HEK293 (cell line): ENCODE measurements around the gene WDPCP.

Source experiments
- CTCF ChIA-PET: fragments of 350-600 bp; formaldehyde crosslinking; extraction: SDS; loops from one replicate; lab custom pipeline; 2021; ENCODE audit warnings: antibody characterized with exemption; lab: Yijun Ruan, JAX
- POLR2A ChIA-PET: fragments of 300-600 bp; formaldehyde crosslinking; extraction: SDS; loops from one replicate; lab custom pipeline; 2020; ENCODE audit warnings: antibody characterized with exemption, inconsistent platforms; lab: Yijun Ruan, JAX
- H3K27ac ChIP-seq: fragments of 200-500 bp; sonication (Bioruptor generic); 2 replicates; pipeline ENCODE4 v1.5.1; 2014; ENCODE audit warnings: low read depth, low read length, control low read depth, inconsistent platforms; ENCODE audit errors: extremely low read depth
- H3K36me3 ChIP-seq, 2 experiments: fragments of 200-500 bp in 1 of 2; sonication (Bioruptor generic) in 1 of 2; 1 replicate in 1 of 2; 2 replicates in 1 of 2; pipeline ENCODE4 v1.5.1; 2014 to 2017; ENCODE audit warnings: inconsistent platforms in 2 of 2, low read length in 2 of 2; ENCODE audit not compliant: control insufficient read depth in 2 of 2, insufficient read depth in 1 of 2
- H3K4me1 ChIP-seq: fragments of 200-500 bp; sonication (Bioruptor generic); 2 replicates; pipeline ENCODE4 v1.5.1; 2014; ENCODE audit warnings: mild to moderate bottlenecking, low read length, inconsistent platforms; ENCODE audit not compliant: control insufficient read depth, insufficient read depth
- H3K4me3 ChIP-seq: 2 replicates; pipeline ENCODE4 v1.5.1; 2011; ENCODE audit warnings: low read depth, mild to moderate bottlenecking, control low read depth, low read length, moderate library complexity
- H3K9me3 ChIP-seq: fragments of 200-500 bp; sonication (Bioruptor generic); 2 replicates; pipeline ENCODE4 v1.5.1; 2014; ENCODE audit warnings: low read depth, low read length, inconsistent platforms; ENCODE audit not compliant: control insufficient read depth, insufficient read depth
- AEBP2 ChIP-seq: fragments of 450-650 bp; formaldehyde crosslinking; IDR thresholded peaks from 2 replicates; pipeline ENCODE4 v1.5.1; 2016; ENCODE audit warnings: missing biosample characterization, missing genetic modification characterization, borderline replicate concordance
- BCL11A ChIP-seq: fragments of 450-650 bp; formaldehyde crosslinking; IDR thresholded peaks from 2 replicates; pipeline ENCODE4 v1.5.1; 2016; ENCODE audit warnings: low read depth, missing biosample characterization, missing genetic modification characterization
- BCL11B ChIP-seq: fragments of 450-650 bp; formaldehyde crosslinking; IDR thresholded peaks from 2 replicates; pipeline ENCODE4 v1.5.1; 2016; ENCODE audit warnings: low read depth, missing biosample characterization, missing genetic modification characterization
- GLI2 ChIP-seq: fragments of 450-650 bp; formaldehyde crosslinking; IDR thresholded peaks from 2 replicates; pipeline ENCODE4; 2017; ENCODE audit warnings: missing biosample characterization, missing genetic modification characterization, low read depth, borderline replicate concordance
- HOXD13 ChIP-seq: sonication (generic); formaldehyde crosslinking; IDR thresholded peaks from 2 replicates; pipeline ENCODE4 v1.8.0; 2022; ENCODE audit warnings: missing genetic modification reagents, borderline replicate concordance
- YY2 ChIP-seq: fragments of 450-650 bp; formaldehyde crosslinking; IDR thresholded peaks from 2 replicates; pipeline ENCODE4 v1.5.1; 2016; ENCODE audit warnings: missing biosample characterization, missing genetic modification characterization
- ZBTB17 ChIP-seq: fragments of 450-650 bp; formaldehyde crosslinking; IDR thresholded peaks from 2 replicates; pipeline ENCODE4 v1.5.1; 2016; ENCODE audit warnings: missing biosample characterization, missing genetic modification characterization
- ZBTB49 ChIP-seq: fragments of 450-650 bp; formaldehyde crosslinking; IDR thresholded peaks from 2 replicates; pipeline ENCODE4 v1.5.1; 2016; ENCODE audit warnings: missing biosample characterization, missing genetic modification characterization, low read depth
- ZFP37 ChIP-seq: fragments of 450-650 bp; formaldehyde crosslinking; IDR thresholded peaks from 2 replicates; pipeline ENCODE4 v1.5.1; 2016; ENCODE audit warnings: missing biosample characterization, missing genetic modification characterization
- ZNF112 ChIP-seq: fragments of 450-650 bp; formaldehyde crosslinking; IDR thresholded peaks from 2 replicates; pipeline ENCODE4 v1.5.0; 2017; ENCODE audit warnings: missing biosample characterization, missing genetic modification characterization
- ZNF146 ChIP-seq: fragments of 450-650 bp; formaldehyde crosslinking; IDR thresholded peaks from 2 replicates; pipeline ENCODE4 v1.5.1; 2016; ENCODE audit warnings: missing biosample characterization, missing genetic modification characterization
- ZNF169 ChIP-seq: fragments of 450-650 bp; formaldehyde crosslinking; IDR thresholded peaks from 2 replicates; pipeline ENCODE4 v1.5.1; 2016; ENCODE audit warnings: missing biosample characterization, missing genetic modification characterization
- ZNF19 ChIP-seq: fragments of 450-650 bp; formaldehyde crosslinking; IDR thresholded peaks from 2 replicates; pipeline ENCODE4; 2016; ENCODE audit warnings: missing biosample characterization, missing genetic modification characterization, low read depth
- ZNF211 ChIP-seq: fragments of 450-650 bp; formaldehyde crosslinking; IDR thresholded peaks from 2 replicates; pipeline ENCODE4 v1.5.1; 2016; ENCODE audit warnings: low read depth, missing biosample characterization, missing genetic modification characterization
- ZNF223 ChIP-seq: fragments of 450-650 bp; formaldehyde crosslinking; IDR thresholded peaks from 2 replicates; pipeline ENCODE4 v1.5.1; 2016; ENCODE audit warnings: missing biosample characterization, missing genetic modification characterization
- ZNF248 ChIP-seq: fragments of 450-650 bp; formaldehyde crosslinking; IDR thresholded peaks from 2 replicates; pipeline ENCODE4 v1.5.1; 2017; ENCODE audit warnings: missing biosample characterization, missing genetic modification characterization
- ZNF354C ChIP-seq: fragments of 450-650 bp; formaldehyde crosslinking; IDR thresholded peaks from 2 replicates; pipeline ENCODE4 v1.5.1; 2016; ENCODE audit warnings: missing biosample characterization, missing genetic modification characterization, low read depth, borderline replicate concordance
- ZNF362 ChIP-seq: fragments of 450-650 bp; formaldehyde crosslinking; IDR thresholded peaks from 2 replicates; pipeline ENCODE4 v1.5.1; 2016; ENCODE audit warnings: missing biosample characterization, missing genetic modification characterization
- ZNF366 ChIP-seq: fragments of 450-650 bp; formaldehyde crosslinking; conservative IDR thresholded peaks from 2 replicates; pipeline ENCODE4 v1.5.1; 2016; ENCODE audit warnings: missing biosample characterization, missing genetic modification characterization
- ZNF391 ChIP-seq: fragments of 450-650 bp; formaldehyde crosslinking; IDR thresholded peaks from 2 replicates; pipeline ENCODE4 v1.5.1; 2016; ENCODE audit warnings: low read depth, missing biosample characterization, missing genetic modification characterization, borderline replicate concordance
- ZNF585B ChIP-seq: fragments of 450-650 bp; formaldehyde crosslinking; IDR thresholded peaks from 2 replicates; pipeline ENCODE4 v1.5.1; 2016; ENCODE audit warnings: missing biosample characterization, missing genetic modification characterization
- ZNF645 ChIP-seq: fragments of 450-650 bp; formaldehyde crosslinking; IDR thresholded peaks from 2 replicates; pipeline ENCODE4; 2016; ENCODE audit warnings: missing biosample characterization, missing genetic modification characterization
- ZNF658 ChIP-seq: fragments of 450-650 bp; formaldehyde crosslinking; IDR thresholded peaks from 2 replicates; pipeline ENCODE4; 2016; ENCODE audit warnings: missing biosample characterization, missing genetic modification characterization
- ZNF677 ChIP-seq: fragments of 450-650 bp; IDR thresholded peaks from 2 replicates; pipeline ENCODE4 v1.5.0; 2018; ENCODE audit warnings: missing biosample characterization, mild to moderate bottlenecking, missing genetic modification characterization, moderate library complexity
- ZNF704 ChIP-seq: fragments of 450-650 bp; formaldehyde crosslinking; IDR thresholded peaks from 2 replicates; pipeline ENCODE4 v1.5.1; 2016; ENCODE audit warnings: missing biosample characterization, missing genetic modification characterization

WDPCP gene

GRCh38 chr2:63283273-63283672 lies 305.0 kb downstream of the WDPCP start:
- ChIA-PET CTCF (interaction anchor here (0.6 kb wide), 1 partner anchor 842 kb away, joined by 4 read pairs; no protein-coding TSS in a partner anchor), POLR2A (no interaction called here)
- no peak for TF ChIP-seq ZBTB49 (tag by site-specific recombination)
- no peak for TF ChIP-seq ZNF146 (tag by site-specific recombination)
- TF ChIP-seq ZNF354C (tag by site-specific recombination) = no peak
- no peak for TF ChIP-seq ZNF211 (tag by site-specific recombination)
- TF ChIP-seq ZNF391 (tag by site-specific recombination) = no peak
- no peak for TF ChIP-seq ZNF112
- no peak for TF ChIP-seq BCL11A (tag by site-specific recombination)
- TF ChIP-seq ZNF658 (tag by site-specific recombination) = no peak
- TF ChIP-seq GLI2 (tag by site-specific recombination) = no peak
- no peak for TF ChIP-seq HOXD13 (CRISPR knock-in tag)
- no peak for TF ChIP-seq ZNF362
- no peak for TF ChIP-seq BCL11B (tag by site-specific recombination)
- no peak for TF ChIP-seq YY2
- no peak for TF ChIP-seq ZNF585B (tag by site-specific recombination)
- TF ChIP-seq ZFP37 (tag by site-specific recombination) = no peak
- no peak for TF ChIP-seq ZNF19 (tag by site-specific recombination)
- no peak for TF ChIP-seq ZBTB17 (tag by site-specific recombination)
- TF ChIP-seq ZNF645 (tag by site-specific recombination) = no peak
- TF ChIP-seq ZNF677 (tag by site-specific recombination) = no peak
- no peak for TF ChIP-seq ZNF223 (tag by site-specific recombination)
- Histone ChIP-seq H3K4me1 (no peaks in the 10 kb centered on the region), H3K9me3 (no peaks in the 10 kb centered on the region), H3K4me3 (no peak overlapping the region), H3K27ac (no peak overlapping the region), H3K36me3 (no peaks in the 10 kb centered on the region)

- Histone ChIP-seq H3K36me3 (no peaks in the 10 kb centered on the region), H3K4me3 (no peak overlapping the region), H3K27ac (no peak overlapping the region), H3K9me3 (no peaks in the 10 kb centered on the region), H3K4me1 (no peaks in the 10 kb centered on the region)
- ChIA-PET POLR2A (no interaction called here), CTCF (no interaction called here)
- TF ChIP-seq ZNF248 (tag by site-specific recombination) (no peak), ZNF585B (tag by site-specific recombination) (no peak), ZNF704 (tag by site-specific recombination) (no peak), ZNF366 (tag by site-specific recombination) (no peak), AEBP2 (no peak), ZNF169 (no peak)
Observed at GRCh38 chr2:63272560-63272959, 315.7 kb downstream of the WDPCP start.
